Panc1 (cell line): Measurements from ENCODE around the gene LHFPL4. TPM values are rescaled to one million over a fixed set of nuclear protein-coding genes. Genes with fewer than 3 reads are reported as not detected.

Source experiments
- ATAC-seq: fragments of 200-7000 bp; cut with Tn5 transposase; 2 replicates; pipeline ENCODE4 v1.9.1; 2020; ENCODE audit warnings: mild to moderate bottlenecking, moderate library complexity
- BruUV-seq: library from RNA; stranded (reverse); fragments of 400-500 nt; replicated peaks from 2 replicates; lab custom pipeline; 2021; lab: Mats Ljungman, UMichigan
- CTCF ChIA-PET: fragments of 300-600 bp; sonication (Branson Sonifier 250); formaldehyde crosslinking; loops from one replicate; lab custom pipeline; 2022; ENCODE audit warnings: antibody characterized with exemption; lab: Charles Lee
- POLR2A ChIA-PET: fragments of 300-600 bp; sonication (Branson Sonifier 250); formaldehyde crosslinking; loops from one replicate; lab custom pipeline; 2022; ENCODE audit warnings: antibody characterized with exemption; lab: Charles Lee
- DNase-seq: peaks from one replicate; pipeline ENCODE4 v3.0.0-alpha.2; 2010; ENCODE audit warnings: low read depth, low spot score
- H3K27ac ChIP-seq: 2 replicates; pipeline ENCODE4 v1.5.1; 2011; ENCODE audit warnings: mild to moderate bottlenecking, low read length, inconsistent platforms
- H3K27me3 ChIP-seq: fragments of 200-500 bp; sonication (Bioruptor generic); 2 replicates; pipeline ENCODE4 v1.6.0; 2014; ENCODE audit warnings: low read length, inconsistent platforms; ENCODE audit not compliant: control insufficient read depth, insufficient read depth
- H3K36me3 ChIP-seq: fragments of 200-500 bp; sonication (Bioruptor generic); 2 replicates; pipeline ENCODE4 v1.5.1; 2014; ENCODE audit warnings: inconsistent platforms, mild to moderate bottlenecking, low read length, moderate library complexity; ENCODE audit not compliant: control insufficient read depth, insufficient read depth
- H3K4me1 ChIP-seq: 2 replicates; pipeline ENCODE4 v1.5.1; 2011; ENCODE audit warnings: inconsistent platforms, mild to moderate bottlenecking, low read length, moderate library complexity; ENCODE audit not compliant: control insufficient read depth, insufficient read depth
- H3K4me3 ChIP-seq, 2 experiments: 2 replicates each; pipeline ENCODE4 v1.5.1; 2011 to 2012; ENCODE audit warnings: low read depth in 2 of 2, low read length in 2 of 2, mild to moderate bottlenecking in 2 of 2, inconsistent platforms in 1 of 2, moderate library complexity in 1 of 2
- H3K9me3 ChIP-seq: fragments of 200-500 bp; sonication (Bioruptor generic); 2 replicates; pipeline ENCODE4 v1.5.1; 2014; ENCODE audit warnings: low read depth, mild to moderate bottlenecking, inconsistent platforms, low read length, moderate library complexity; ENCODE audit not compliant: control insufficient read depth, insufficient read depth
- CTCF ChIP-seq: fragments of 450-650 bp; IDR thresholded peaks from 2 replicates; pipeline ENCODE4 v1.5.1; 2017; ENCODE audit warnings: mild to moderate bottlenecking
- POLR2AphosphoS5 ChIP-seq: IDR thresholded peaks from 2 replicates; pipeline ENCODE4 v1.6.1; 2012; ENCODE audit warnings: mild to moderate bottlenecking, low read depth, low read length, moderate library complexity
- SIN3A ChIP-seq: IDR thresholded peaks from 2 replicates; pipeline ENCODE4 v1.6.1; 2012; ENCODE audit warnings: low read depth, mild to moderate bottlenecking, low read length, moderate library complexity, borderline replicate concordance; ENCODE audit not compliant: insufficient read depth
- TCF7L2 ChIP-seq: IDR thresholded peaks from 2 replicates; pipeline ENCODE4 v1.6.1; 2011; ENCODE audit warnings: mild to moderate bottlenecking, low read depth, low read length, inconsistent platforms
- in situ Hi-C: cut with HindIII; loops from 2 replicates; pipeline ENCODE4 v1.10.0; 2016; ENCODE audit warnings: low sequenced_read_pairs, low pct_unique_long_range_greater_than_20kb
- intact Hi-C: fragments of 100-400 bp; cut with micrococcal nuclease; formaldehyde crosslinking; loops from one replicate; pipeline ENCODE4 v1.10.0; 2022; ENCODE audit not compliant: unreplicated experiment
- total RNA-seq: library from RNA; stranded (reverse); gene quantifications from one replicate; pipeline ENCODE4 v1.2.1, GENCODE V29; 2021; ENCODE audit not compliant: unreplicated experiment
- TF ChIP-seq, protein P1 (sequence below), 2 experiments: IDR thresholded peaks; 2 replicates each; pipeline ENCODE4 v1.6.1; 2011 to 2012; ENCODE audit warnings: low read depth in 2 of 2, control low read depth in 1 of 2, low read length in 1 of 2, mild to moderate bottlenecking in 1 of 2, moderate library complexity in 1 of 2; ENCODE audit not compliant: insufficient read depth in 1 of 2

Gene LHFPL4
- total RNA-seq, 1 experiment from 2014 or later: not detected

DNA sequence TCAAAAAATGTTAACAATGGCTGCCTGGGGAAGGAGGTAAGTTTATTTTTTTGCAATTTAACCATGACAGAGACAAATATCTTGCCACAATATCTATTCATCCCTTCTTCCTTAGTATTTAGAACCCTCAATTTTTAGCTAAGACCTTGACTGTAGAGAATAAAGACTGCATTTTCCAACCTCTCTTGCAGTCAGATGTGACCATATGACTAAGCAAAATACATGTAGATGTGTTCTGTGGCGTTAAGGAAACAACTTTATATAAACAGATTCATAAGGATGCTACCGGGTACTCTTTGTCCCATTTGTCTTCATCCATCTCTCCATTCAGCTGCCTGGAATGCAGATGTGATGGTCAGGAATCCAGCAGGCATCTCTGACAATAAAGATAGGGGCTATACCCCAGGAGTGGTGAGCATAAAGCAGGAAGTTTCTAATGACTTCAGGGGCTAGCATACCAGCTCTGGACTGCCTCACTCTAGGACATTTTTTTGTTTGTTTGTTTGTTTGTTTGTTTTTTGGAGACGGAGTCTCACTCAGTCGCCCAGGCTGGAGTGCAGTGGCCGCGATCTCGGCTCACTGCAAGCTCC lies 41.1 kb downstream of the LHFPL4 start:
- H3K27ac ChIP-seq: no peak overlapping the region
- no peak overlapping the region for H3K4me3 ChIP-seq
- no peaks in the 10 kb centered on the region for H3K36me3 ChIP-seq
- intact Hi-C loops: no loop called here
- TF ChIP-seq POLR2AphosphoS5 (no peak), SIN3A (no peak), CTCF (no peak), TCF7L2 (no peak)
- TF ChIP-seq, protein P1, sequence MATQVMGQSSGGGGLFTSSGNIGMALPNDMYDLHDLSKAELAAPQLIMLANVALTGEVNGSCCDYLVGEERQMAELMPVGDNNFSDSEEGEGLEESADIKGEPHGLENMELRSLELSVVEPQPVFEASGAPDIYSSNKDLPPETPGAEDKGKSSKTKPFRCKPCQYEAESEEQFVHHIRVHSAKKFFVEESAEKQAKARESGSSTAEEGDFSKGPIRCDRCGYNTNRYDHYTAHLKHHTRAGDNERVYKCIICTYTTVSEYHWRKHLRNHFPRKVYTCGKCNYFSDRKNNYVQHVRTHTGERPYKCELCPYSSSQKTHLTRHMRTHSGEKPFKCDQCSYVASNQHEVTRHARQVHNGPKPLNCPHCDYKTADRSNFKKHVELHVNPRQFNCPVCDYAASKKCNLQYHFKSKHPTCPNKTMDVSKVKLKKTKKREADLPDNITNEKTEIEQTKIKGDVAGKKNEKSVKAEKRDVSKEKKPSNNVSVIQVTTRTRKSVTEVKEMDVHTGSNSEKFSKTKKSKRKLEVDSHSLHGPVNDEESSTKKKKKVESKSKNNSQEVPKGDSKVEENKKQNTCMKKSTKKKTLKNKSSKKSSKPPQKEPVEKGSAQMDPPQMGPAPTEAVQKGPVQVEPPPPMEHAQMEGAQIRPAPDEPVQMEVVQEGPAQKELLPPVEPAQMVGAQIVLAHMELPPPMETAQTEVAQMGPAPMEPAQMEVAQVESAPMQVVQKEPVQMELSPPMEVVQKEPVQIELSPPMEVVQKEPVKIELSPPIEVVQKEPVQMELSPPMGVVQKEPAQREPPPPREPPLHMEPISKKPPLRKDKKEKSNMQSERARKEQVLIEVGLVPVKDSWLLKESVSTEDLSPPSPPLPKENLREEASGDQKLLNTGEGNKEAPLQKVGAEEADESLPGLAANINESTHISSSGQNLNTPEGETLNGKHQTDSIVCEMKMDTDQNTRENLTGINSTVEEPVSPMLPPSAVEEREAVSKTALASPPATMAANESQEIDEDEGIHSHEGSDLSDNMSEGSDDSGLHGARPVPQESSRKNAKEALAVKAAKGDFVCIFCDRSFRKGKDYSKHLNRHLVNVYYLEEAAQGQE (IDR thresholded peaks at IDR 0.05; ENCODE audit: insufficient read depth in 1 of 2, low read depth in 2 of 2, low read length in 1 of 2): no peak
- in situ Hi-C loops: no loop called here
- H3K9me3 ChIP-seq: no peaks in the 10 kb centered on the region
- H3K4me1 ChIP-seq: no peaks in the 10 kb centered on the region
- no peak for ATAC-seq
- BruUV-seq: no TSS peak
- DNase-seq: no peak
- no peaks in the 10 kb centered on the region for H3K27me3 ChIP-seq
- CTCF ChIA-PET: no interaction called here
- POLR2A ChIA-PET: no interaction called here

DNA sequence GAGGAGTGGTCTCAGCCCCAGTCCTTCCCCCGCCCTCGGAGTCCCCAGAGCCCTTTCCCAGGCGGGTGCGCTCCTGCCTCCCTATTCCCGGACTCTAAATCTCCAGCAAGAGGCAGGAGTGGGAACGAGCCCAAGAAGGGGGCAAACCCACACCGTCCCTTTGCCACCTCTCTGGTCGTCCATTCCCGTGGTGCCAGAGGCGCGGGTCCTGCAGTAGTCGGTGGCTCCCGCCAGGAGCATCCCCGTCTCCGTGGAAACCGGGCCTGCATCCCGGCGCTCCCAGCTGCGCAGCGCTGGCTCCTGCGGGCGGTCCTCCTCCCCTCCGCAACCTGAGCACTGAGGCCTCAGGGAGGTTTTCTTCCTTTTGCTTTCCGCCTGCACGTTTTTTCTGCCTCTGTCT lies 44.8 kb downstream of the LHFPL4 start:
- TF ChIP-seq SIN3A (no peak), CTCF (no peak), TCF7L2 (no peak), POLR2AphosphoS5 (no peak)
- TF ChIP-seq, protein P1 (IDR thresholded peaks at IDR 0.05; ENCODE audit: insufficient read depth in 1 of 2, low read depth in 2 of 2, low read length in 1 of 2): no peak
- intact Hi-C loops: no loop called here
- Histone ChIP-seq H3K27ac (no peak overlapping the region), H3K4me3 (no peak overlapping the region), H3K4me1 (no peaks in the 10 kb centered on the region), H3K9me3 (no peaks in the 10 kb centered on the region), H3K27me3 (no peaks in the 10 kb centered on the region), H3K36me3 (no peaks in the 10 kb centered on the region)
- 0 out of 2 replicates have a peak, but pooled peaks have one; percentile 41 for ATAC-seq
- in situ Hi-C loops: no loop called here
- no TSS peak for BruUV-seq
- ChIA-PET POLR2A (no interaction called here), CTCF (no interaction called here)
- DNase-seq: no peak
